Measurements from ENCODE around the gene KIF23.

Gene KIF23

GRCh38 chr15:69497667-69498066 lies 83.5 kb downstream of the KIF23 start:
- no peak for DNase-seq
